K562 (cell line): ENCODE results near the gene SMARCA4. TPM values are rescaled to one million over a fixed set of nuclear protein-coding genes. Genes with fewer than 3 reads are reported as not detected.
A peak's percentile ranks its signal among the peaks of the same experiment; 100 is the strongest.

Experiments used
- ATAC-seq: fragments of 200-7000 bp; cut with Tn5 transposase; 3 replicates; pipeline ENCODE4 v1.9.1; 2020; ENCODE audit warnings: moderate library complexity
- BruUV-seq: library from RNA; stranded (reverse); fragments of 400-500 nt; replicated peaks from 2 replicates; lab custom pipeline; 2021; lab: Mats Ljungman, UMichigan
- CTCF ChIA-PET: fragments of 300-600 bp; formaldehyde crosslinking; extraction: SDS; loops from one replicate; lab custom pipeline; 2021; ENCODE audit warnings: low intra/inter-chr PET ratio; lab: Yijun Ruan, JAX
- POLR2A ChIA-PET: fragments of 300-600, 350-650 bp; sonication (Branson Sonifier 250); formaldehyde crosslinking; extraction: SDS; loops from one replicate; lab custom pipeline; 2021; ENCODE audit warnings: antibody characterized with exemption, inconsistent platforms; lab: Yijun Ruan, JAX
- DNase-seq, 4 experiments: peaks; one replicate each; pipeline versions ENCODE4 v3.0.0 to v3.0.0-alpha.2; 2011 to 2018; ENCODE audit warnings: low spot score in 3 of 4, mixed read lengths in 3 of 4; ENCODE audit errors: extremely low read depth in 1 of 4
- FAIRE-seq: peaks from 2 replicates; lab custom pipeline; 2011; peaks lifted over from hg19 to GRCh38; lab: Jason Lieb, UNC
- H2AFZ ChIP-seq: 2 replicates; pipeline ENCODE4 v1.6.0; 2011; ENCODE audit warnings: low read depth, low read length, control low read depth, inconsistent platforms
- H3K27ac ChIP-seq: fragments of 200-600 bp; 3 replicates; pipeline ENCODE4 v1.8.0; 2011; ENCODE audit warnings: low read depth, mild to moderate bottlenecking, control low read depth, inconsistent platforms, low read length, moderate library complexity, mixed read lengths; ENCODE audit errors: extremely low read depth
- H3K27me3 ChIP-seq, 2 experiments: fragments of 300-600 bp in 1 of 2; 2 replicates in 1 of 2; 3 replicates in 1 of 2; pipeline versions ENCODE4 v1.6.0 to v1.8.0; 2011; ENCODE audit warnings: inconsistent platforms in 2 of 2, low read length in 2 of 2, mild to moderate bottlenecking in 1 of 2, mixed read lengths in 1 of 2, moderate library complexity in 1 of 2; ENCODE audit not compliant: control insufficient read depth in 2 of 2, insufficient read depth in 2 of 2
- H3K36me3 ChIP-seq: fragments of 300-600 bp; 3 replicates; pipeline ENCODE4 v1.8.0; 2011; ENCODE audit warnings: mild to moderate bottlenecking, low read length, inconsistent platforms; ENCODE audit not compliant: control insufficient read depth, insufficient read depth
- H3K4me1 ChIP-seq, 2 experiments: fragments of 200-600 bp in 1 of 2; replicated peaks in 1 of 2; 2 replicates in 1 of 2; 3 replicates in 1 of 2; pipeline versions ENCODE4 v1.5.1 to v1.8.0; 2011; ENCODE audit warnings: inconsistent platforms in 2 of 2, low read length in 2 of 2, mild to moderate bottlenecking in 1 of 2, mixed read lengths in 1 of 2, moderate library complexity in 1 of 2; ENCODE audit not compliant: control insufficient read depth in 2 of 2, insufficient read depth in 2 of 2
- H3K4me2 ChIP-seq: 2 replicates; pipeline ENCODE4 v1.6.1; 2011; ENCODE audit warnings: low read length, control low read depth, inconsistent platforms, mixed read lengths; ENCODE audit not compliant: insufficient read depth
- H3K4me3 ChIP-seq: fragments of 200-600 bp; sonication (generic), shearing (Covaris generic); 2 replicates; pipeline ENCODE4 v1.5.1; 2016; ENCODE audit warnings: control low read depth, inconsistent platforms
- H3K79me2 ChIP-seq: fragments of 200-600 bp; 3 replicates; pipeline ENCODE4 v1.8.0; 2011; ENCODE audit warnings: low read length, inconsistent platforms; ENCODE audit not compliant: control insufficient read depth, insufficient read depth
- H3K9ac ChIP-seq, 2 experiments: 2 replicates each; pipeline versions ENCODE4 v1.6.0 to v1.6.1; 2011; ENCODE audit warnings: low read depth in 2 of 2, low read length in 2 of 2, control low read depth in 1 of 2, inconsistent platforms in 1 of 2, mild to moderate bottlenecking in 1 of 2, mixed read lengths in 1 of 2; ENCODE audit not compliant: insufficient read depth in 1 of 2
- H3K9me1 ChIP-seq: one replicate; pipeline ENCODE4 v1.6.0; 2011; ENCODE audit warnings: inconsistent platforms, mild to moderate bottlenecking, low read length, moderate library complexity; ENCODE audit not compliant: control insufficient read depth, insufficient read depth
- H3K9me3 ChIP-seq: replicated peaks from 2 replicates; pipeline ENCODE4 v1.5.1; 2011; ENCODE audit warnings: low read depth, low read length, inconsistent platforms; ENCODE audit not compliant: control insufficient read depth, insufficient read depth
- H4K20me1 ChIP-seq: replicated peaks from 2 replicates; pipeline ENCODE4 v1.6.1; 2011; ENCODE audit warnings: low read length, inconsistent platforms, mixed read lengths; ENCODE audit not compliant: control insufficient read depth, insufficient read depth
- BDP1 ChIP-seq: IDR thresholded peaks from 3 replicates; pipeline ENCODE4 v1.6.1; 2011; ENCODE audit not compliant: insufficient read length, insufficient read depth
- DIDO1 ChIP-seq: fragments of 450-650 bp; IDR thresholded peaks from 2 replicates; pipeline ENCODE4 v1.6.1; 2016; ENCODE audit warnings: low read depth, missing biosample characterization, missing genetic modification characterization
- ELF2 ChIP-seq: fragments of 250-450 bp; sonication (Bioruptor Pico); IDR thresholded peaks from 2 replicates; pipeline ENCODE4 v1.5.0; 2021; ENCODE audit warnings: mild to moderate bottlenecking
- NFIX ChIP-seq: fragments of 250-450 bp; sonication (Bioruptor Pico); IDR thresholded peaks from 2 replicates; pipeline ENCODE4 v1.4.0; 2020; ENCODE audit warnings: low read depth, mild to moderate bottlenecking, moderate library complexity
- POLR2G ChIP-seq: fragments of 200-400 bp; formaldehyde crosslinking; IDR thresholded peaks from 2 replicates; pipeline ENCODE4 v1.6.1; 2017; ENCODE audit warnings: low read depth, mild to moderate bottlenecking, antibody characterized with exemption, low read length, moderate library complexity
- ZNF57 ChIP-seq: fragments of 450-650 bp; formaldehyde crosslinking; IDR thresholded peaks from 2 replicates; pipeline ENCODE4 v1.4.0; 2020; ENCODE audit warnings: mild to moderate bottlenecking, moderate library complexity
- WGBS: fragments of 100-300 bp; shearing (Covaris generic); methylation state at CpG from one replicate; pipeline ENCODE4 v1.1.6; 2016; ENCODE audit warnings: low coverage, mixed read lengths; ENCODE audit not compliant: insufficient coverage; ENCODE audit errors: missing lambda C conversion rate; 5-methylcytosine and 5-hydroxymethylcytosine counted together
- in situ Hi-C: fragments of 300-500 bp; cut with MboI; formaldehyde crosslinking; loops from 4 replicates; pipeline ENCODE4 v1.15.0; 2018; ENCODE audit warnings: inconsistent platforms, mixed read lengths
- intact Hi-C: fragments of 100-400 bp; cut with micrococcal nuclease; formaldehyde crosslinking; loops from 2 replicates; pipeline ENCODE4 v1.14.2; 2022
- polyA plus RNA-seq, 8 experiments: library from polyadenylated mRNA; depleted of rRNA in 4 of 8; stranded (reverse) in 5 of 8; unstranded in 3 of 8; fragments of >200 nt; fragmentation: Nextera tagmentation in 2 of 8; fragmentation: Illumina TruSeq in 1 of 8; extraction: Ambion mirVana in 2 of 8; extraction: Trizol in 1 of 8; gene quantifications; 2 replicates each; pipeline versions ENCODE4 v1.2.1 to v1.2.3, GENCODE V29; 2011 to 2014; ENCODE audit warnings: inconsistent platforms in 1 of 8, missing spikeins in 1 of 8
- total RNA-seq, 7 experiments: library from RNA; depleted of rRNA in 6 of 7; stranded (reverse); fragments of >200 nt in 6 of 7; fragmentation: Illumina TruSeq in 2 of 7; extraction: Trizol in 2 of 7; gene quantifications; 2 replicates each; pipeline versions ENCODE4 v1.2.1 to v1.2.3, GENCODE V29; 2011 to 2021; ENCODE audit warnings: low replicate concordance in 1 of 7
- TF ChIP-seq, protein P1 (sequence below): IDR thresholded peaks from 2 replicates; pipeline ENCODE4 v1.6.1; 2014; ENCODE audit warnings: antibody characterized with exemption

The SMARCA4 gene
- total and polyA plus RNA-seq, 9 of the 15 experiments (the other 6 are each of a cell fraction or from before 2014, with no cell fraction given), result 19.3 to 207 (median 52.1) TPM

DNA sequence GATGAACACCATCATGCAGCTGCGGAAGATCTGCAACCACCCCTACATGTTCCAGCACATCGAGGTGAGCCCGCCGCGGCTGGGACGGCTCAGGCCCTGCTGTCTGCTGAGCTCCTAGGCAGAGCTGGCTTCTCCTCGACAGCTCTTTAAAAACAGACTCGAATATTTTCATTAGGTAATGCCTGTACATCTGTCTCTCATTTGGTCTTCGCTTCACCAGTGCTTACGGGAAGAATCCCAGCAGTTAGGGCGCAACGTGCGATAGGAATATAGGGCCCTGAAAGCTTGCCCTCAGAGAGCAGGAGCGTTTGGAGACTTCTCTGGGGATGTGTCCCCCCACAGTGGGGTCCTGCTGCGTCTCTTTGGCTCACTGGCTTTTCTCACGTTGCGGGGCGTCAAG lies 64.6 kb downstream of the SMARCA4 start:
- Histone ChIP-seq H3K9me1 (no peaks in the 10 kb centered on the region), H3K36me3 (peaks cover 96% of the 10 kb centered on the region), H3K4me2 (no peak overlapping the region), H3K4me1 (no peaks in the 10 kb centered on the region), H3K27ac (no peak overlapping the region), H3K9ac (no peak overlapping the region), H2AFZ (no peak overlapping the region), H3K27me3 (no peaks in the 10 kb centered on the region)
- ATAC-seq (no peak), DNase-seq (no peak)
- in situ Hi-C loops, result no loop called here
- intact Hi-C loops, result no loop called here
- no peak for TF ChIP-seq ZNF57 (CRISPR knock-in tag)
- TF ChIP-seq, all 486 proteins: peak for 0
- H4K20me1 ChIP-seq, result no peaks in the 10 kb centered on the region
- FAIRE-seq, result no peak
- H3K4me3 ChIP-seq, result no peak overlapping the region
- ChIA-PET CTCF (interaction anchor here (0.5 kb wide), 1 partner anchor 90 kb away, joined by 3 read pairs; no protein-coding TSS in a partner anchor), POLR2A (interaction anchor here (0.5 to 1.4 kb wide), 3 partner anchors 14 to 63 kb away, joined by 3 read pairs; no protein-coding TSS in a partner anchor)
- H3K9me3 ChIP-seq, result no peaks in the 10 kb centered on the region
- no peaks in the 10 kb centered on the region for H3K79me2 ChIP-seq
- 94% methylated on average over 17 of the region's 18 CpGs for WGBS
- no TSS peak for BruUV-seq

DNA sequence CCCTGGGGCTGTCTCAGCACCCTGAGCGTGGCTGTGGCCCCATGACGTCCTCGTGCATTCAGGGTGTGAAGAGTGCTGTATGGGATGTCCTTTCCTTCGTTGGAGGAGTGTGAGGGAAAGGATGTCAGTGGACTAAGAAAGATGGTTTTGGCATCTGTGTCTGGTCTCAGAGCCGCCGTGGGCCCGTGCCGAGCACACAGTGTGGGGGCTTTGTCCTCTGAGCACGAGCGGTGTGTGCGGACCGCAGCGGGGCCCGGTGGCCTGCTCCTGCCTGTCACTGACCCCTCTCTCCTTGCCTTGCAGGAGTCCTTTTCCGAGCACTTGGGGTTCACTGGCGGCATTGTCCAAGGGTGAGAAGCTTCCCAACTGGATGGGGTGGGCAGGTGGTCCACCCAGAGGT lies 65.2 kb downstream of the SMARCA4 start:
- Histone ChIP-seq H3K9me1 (no peaks in the 10 kb centered on the region), H2AFZ (no peak overlapping the region), H3K27me3 (no peaks in the 10 kb centered on the region), H3K4me3 (no peak overlapping the region), H3K9ac (no peak overlapping the region), H3K27ac (no peak overlapping the region), H3K4me1 (no peaks in the 10 kb centered on the region), H4K20me1 (no peaks in the 10 kb centered on the region)
- no peak for ATAC-seq
- whole genome bisulfite sequencing, result 90% methylated on average over 11 of the region's 16 CpGs
- in situ Hi-C loops (no loop called here), intact Hi-C loops (no loop called here)
- peak; percentile 28; the same call in 1 of the 2 replicates for TF ChIP-seq POLR2G
- TF ChIP-seq NFIX (CRISPR knock-in tag), result no peak
- TF ChIP-seq, protein P1, sequence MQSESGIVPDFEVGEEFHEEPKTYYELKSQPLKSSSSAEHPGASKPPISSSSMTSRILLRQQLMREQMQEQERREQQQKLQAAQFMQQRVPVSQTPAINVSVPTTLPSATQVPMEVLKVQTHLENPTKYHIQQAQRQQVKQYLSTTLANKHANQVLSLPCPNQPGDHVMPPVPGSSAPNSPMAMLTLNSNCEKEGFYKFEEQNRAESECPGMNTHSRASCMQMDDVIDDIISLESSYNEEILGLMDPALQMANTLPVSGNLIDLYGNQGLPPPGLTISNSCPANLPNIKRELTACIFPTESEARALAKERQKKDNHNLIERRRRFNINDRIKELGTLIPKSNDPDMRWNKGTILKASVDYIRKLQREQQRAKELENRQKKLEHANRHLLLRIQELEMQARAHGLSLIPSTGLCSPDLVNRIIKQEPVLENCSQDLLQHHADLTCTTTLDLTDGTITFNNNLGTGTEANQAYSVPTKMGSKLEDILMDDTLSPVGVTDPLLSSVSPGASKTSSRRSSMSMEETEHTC, result no peak
- no peak for TF ChIP-seq DIDO1
- TF ChIP-seq ELF2, result no peak
- TF ChIP-seq BDP1, result no peak
- TF ChIP-seq, all 486 proteins: peak for 1
- peaks cover 96% of the 10 kb centered on the region for H3K36me3 ChIP-seq
- FAIRE-seq (no peak), DNase-seq (no peak)
- ChIA-PET CTCF (interaction anchor here (0.5 kb wide), 1 partner anchor 89 kb away, joined by 3 read pairs; no protein-coding TSS in a partner anchor), POLR2A (no interaction called here)
- no peak overlapping the region for H3K4me2 ChIP-seq
- H3K79me2 ChIP-seq, result no peaks in the 10 kb centered on the region; the same call in 2 of the 3 replicates
- no peaks in the 10 kb centered on the region for H3K9me3 ChIP-seq
- no TSS peak for BruUV-seq
